ENCODE measurements around the gene TYW5.
A peak's percentile ranks its signal among the peaks of the same experiment; 100 is the strongest.

GRCh38 chr2:199985625-199986207, 30.4 kb upstream of the TYW5 start:
- TF ChIP-seq EP300 (IDR thresholded peaks at IDR 0.05), result no peak
- TF ChIP-seq, protein P1, sequence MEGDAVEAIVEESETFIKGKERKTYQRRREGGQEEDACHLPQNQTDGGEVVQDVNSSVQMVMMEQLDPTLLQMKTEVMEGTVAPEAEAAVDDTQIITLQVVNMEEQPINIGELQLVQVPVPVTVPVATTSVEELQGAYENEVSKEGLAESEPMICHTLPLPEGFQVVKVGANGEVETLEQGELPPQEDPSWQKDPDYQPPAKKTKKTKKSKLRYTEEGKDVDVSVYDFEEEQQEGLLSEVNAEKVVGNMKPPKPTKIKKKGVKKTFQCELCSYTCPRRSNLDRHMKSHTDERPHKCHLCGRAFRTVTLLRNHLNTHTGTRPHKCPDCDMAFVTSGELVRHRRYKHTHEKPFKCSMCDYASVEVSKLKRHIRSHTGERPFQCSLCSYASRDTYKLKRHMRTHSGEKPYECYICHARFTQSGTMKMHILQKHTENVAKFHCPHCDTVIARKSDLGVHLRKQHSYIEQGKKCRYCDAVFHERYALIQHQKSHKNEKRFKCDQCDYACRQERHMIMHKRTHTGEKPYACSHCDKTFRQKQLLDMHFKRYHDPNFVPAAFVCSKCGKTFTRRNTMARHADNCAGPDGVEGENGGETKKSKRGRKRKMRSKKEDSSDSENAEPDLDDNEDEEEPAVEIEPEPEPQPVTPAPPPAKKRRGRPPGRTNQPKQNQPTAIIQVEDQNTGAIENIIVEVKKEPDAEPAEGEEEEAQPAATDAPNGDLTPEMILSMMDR (IDR thresholded peaks at IDR 0.05), result peak in 2 of 4 experiments; percentile 31 to 32
- no peak for TF ChIP-seq POLR2A (IDR thresholded peaks at IDR 0.05)
- TF ChIP-seq POLR2AphosphoS5 (IDR thresholded peaks at IDR 0.05), result no peak
